GM12878 (cell line): ENCODE data around the gene PDE7B. TPM values are rescaled to one million over a fixed set of nuclear protein-coding genes. Genes with fewer than 3 reads are reported as not detected.

Experiments
- ATAC-seq: fragments of 200-7000 bp; cut with Tn5 transposase; 3 replicates; pipeline ENCODE4 v1.9.1; 2020; ENCODE audit warnings: mild to moderate bottlenecking, moderate library complexity
- BruUV-seq: library from RNA; stranded (reverse); fragments of 400-500 nt; replicated peaks from 2 replicates; lab custom pipeline; 2021; lab: Mats Ljungman, UMichigan
- CTCF ChIA-PET: fragments of 300-600 bp; sonication (Branson Sonifier 250); formaldehyde crosslinking; extraction: SDS; loops from one replicate; lab custom pipeline; 2021; ENCODE audit warnings: inconsistent platforms; lab: Yijun Ruan, JAX
- POLR2A ChIA-PET: fragments of 350-600 bp; formaldehyde crosslinking; extraction: SDS; loops from one replicate; lab custom pipeline; 2021; ENCODE audit warnings: inconsistent platforms; lab: Charles Lee
- RAD21 ChIA-PET: fragments of 300-600 bp; sonication (Branson Sonifier 250); formaldehyde crosslinking; loops from one replicate; lab custom pipeline; 2023; ENCODE audit warnings: antibody characterized with exemption; ENCODE audit not compliant: unreplicated experiment; lab: Charles Lee
- SMC1A ChIA-PET: fragments of 300-600 bp; sonication (Branson Sonifier 250); formaldehyde crosslinking; loops from one replicate; lab custom pipeline; 2023; ENCODE audit not compliant: unreplicated experiment, uncharacterized antibody; lab: Charles Lee
- DNase-seq: peaks from one replicate; pipeline ENCODE4 v3.0.0-alpha.2; 2011; ENCODE audit warnings: low read depth, low spot score
- FAIRE-seq: peaks from 3 replicates; lab custom pipeline; 2011; peaks lifted over from hg19 to GRCh38; lab: Jason Lieb, UNC
- H2AFZ ChIP-seq: 2 replicates; pipeline ENCODE4 v1.6.0; 2011; ENCODE audit warnings: low read depth, low read length, control low read depth; ENCODE audit not compliant: control insufficient read depth
- H3K27ac ChIP-seq: 2 replicates; pipeline ENCODE4 v1.5.1; 2011; ENCODE audit warnings: control low read depth; ENCODE audit not compliant: control insufficient read depth, insufficient read depth
- H3K27me3 ChIP-seq, 2 experiments: replicated peaks in 1 of 2; 2 replicates each; pipeline versions ENCODE4 v1.6.0 to v1.6.1; 2011; ENCODE audit warnings: low read length in 1 of 2; ENCODE audit not compliant: control insufficient read depth in 2 of 2, insufficient read depth in 2 of 2
- H3K36me3 ChIP-seq, 2 experiments: 2 replicates each; pipeline ENCODE4 v1.5.1; 2011; ENCODE audit warnings: low read length in 1 of 2; ENCODE audit not compliant: control insufficient read depth in 2 of 2, insufficient read depth in 2 of 2
- H3K4me1 ChIP-seq: 2 replicates; pipeline ENCODE4 v1.6.1; 2011; ENCODE audit warnings: mild to moderate bottlenecking, low read length, moderate library complexity, mixed read lengths; ENCODE audit not compliant: control insufficient read depth, insufficient read depth
- H3K4me2 ChIP-seq: 2 replicates; pipeline ENCODE4 v1.6.0; 2011; ENCODE audit warnings: control low read depth; ENCODE audit not compliant: control insufficient read depth, insufficient read depth
- H3K4me3 ChIP-seq: fragments of 200-600 bp; sonication (generic); 2 replicates; pipeline ENCODE4 v1.5.1; 2016
- H3K79me2 ChIP-seq: 2 replicates; pipeline ENCODE4 v1.6.0; 2011; ENCODE audit warnings: low read length; ENCODE audit not compliant: control insufficient read depth, insufficient read depth
- H3K9ac ChIP-seq: 2 replicates; pipeline ENCODE4 v1.8.0; 2011; ENCODE audit warnings: low read length, control low read depth, mixed read lengths; ENCODE audit not compliant: control insufficient read depth, insufficient read depth
- H3K9me3 ChIP-seq: replicated peaks from 3 replicates; pipeline ENCODE4 v1.5.1; 2011; ENCODE audit warnings: mild to moderate bottlenecking, low read length; ENCODE audit not compliant: control insufficient read depth, insufficient read depth
- H4K20me1 ChIP-seq: 2 replicates; pipeline ENCODE4 v1.6.0; 2011; ENCODE audit not compliant: control insufficient read depth, insufficient read depth
- ATF2 ChIP-seq: IDR thresholded peaks from 2 replicates; pipeline ENCODE4 v1.6.1; 2012; ENCODE audit warnings: low read length, inconsistent platforms
- MTA2 ChIP-seq: fragments of 450-650 bp; IDR thresholded peaks from 2 replicates; pipeline ENCODE4 v1.6.1; 2016; ENCODE audit warnings: low read depth, mild to moderate bottlenecking, moderate library complexity
- MYB ChIP-seq: fragments of 150-350 bp; IDR thresholded peaks from 2 replicates; pipeline ENCODE4 v1.6.1; 2014; ENCODE audit warnings: mild to moderate bottlenecking, low read depth, low read length, borderline replicate concordance
- NR2C2 ChIP-seq: IDR thresholded peaks from 2 replicates; pipeline ENCODE4 v1.6.1; 2011; ENCODE audit warnings: borderline replicate concordance, low read depth; ENCODE audit not compliant: control insufficient read depth, insufficient read length
- SKIL ChIP-seq: fragments of 450-650 bp; IDR thresholded peaks from 2 replicates; pipeline ENCODE4 v1.6.1; 2017; ENCODE audit warnings: mild to moderate bottlenecking, low read depth, inconsistent platforms; ENCODE audit not compliant: poor library complexity, severe bottlenecking
- SMAD5 ChIP-seq: IDR thresholded peaks from 2 replicates; pipeline ENCODE4 v1.6.1; 2016; ENCODE audit warnings: antibody characterized with exemption, low read depth
- SMARCA5 ChIP-seq: fragments of 450-650 bp; IDR thresholded peaks from 2 replicates; pipeline ENCODE4 v1.6.1; 2017; ENCODE audit warnings: mild to moderate bottlenecking
- SUZ12 ChIP-seq: fragments of 200-600 bp; sonication (generic); IDR thresholded peaks from one replicate; pipeline ENCODE4 v1.6.1; 2018; ENCODE audit warnings: antibody characterized with exemption, mild to moderate bottlenecking; ENCODE audit not compliant: unreplicated experiment
- ZNF687 ChIP-seq: fragments of 450-650 bp; IDR thresholded peaks from 2 replicates; pipeline ENCODE4 v1.6.1; 2017; ENCODE audit warnings: mild to moderate bottlenecking, moderate library complexity
- WGBS: methylation state at CpG from one replicate; pipeline ENCODE4 v1.1.6; 2016; ENCODE audit warnings: low lambda C conversion rate; ENCODE audit not compliant: insufficient replicate concordance, insufficient coverage; ENCODE audit errors: missing lambda C conversion rate; 5-methylcytosine and 5-hydroxymethylcytosine counted together
- in situ Hi-C: fragments of 300-500 bp; cut with MboI; formaldehyde crosslinking; loops from 9 replicates; pipeline ENCODE4 v1.14.3; 2018; ENCODE audit warnings: mixed read lengths
- intact Hi-C: fragments of 100-400 bp; cut with micrococcal nuclease; formaldehyde crosslinking; loops from one replicate; pipeline ENCODE4 v1.14.2; 2022; ENCODE audit not compliant: unreplicated experiment
- polyA plus RNA-seq, 11 experiments: library from polyadenylated mRNA; depleted of rRNA in 4 of 11; unstranded in 6 of 11; stranded (reverse) in 5 of 11; fragments of >200 nt; fragmentation: Nextera tagmentation in 4 of 11; fragmentation: Illumina TruSeq in 1 of 11; extraction: Ambion mirVana in 4 of 11; extraction: Trizol in 1 of 11; gene quantifications; 1 replicate in 1 of 11; 2 replicates in 10 of 11; pipeline versions ENCODE4 v1.2.1 to v1.2.3, GENCODE V29; 2011 to 2016; ENCODE audit warnings: inconsistent platforms in 2 of 11, missing spikeins in 2 of 11, low read depth in 1 of 11
- total RNA-seq, 4 experiments: library from RNA; depleted of rRNA in 3 of 4; stranded (reverse); fragments of >200 nt in 3 of 4; fragmentation: Illumina TruSeq in 1 of 4; extraction: Trizol in 1 of 4; gene quantifications; 2 replicates each; pipeline versions ENCODE4 v1.2.1 to v1.2.3, GENCODE V29; 2013 to 2021

Gene PDE7B
- total and polyA plus RNA-seq, 10 of the 15 experiments (the other 5 are each of a cell fraction or from before 2014, with no cell fraction given) = not detected

GRCh38 chr6:135871296-135871695, 19.8 kb downstream of the PDE7B start:
- in situ Hi-C loops = no loop called here
- RAD21 ChIA-PET = no interaction called here
- no peak for FAIRE-seq

More at GRCh38 chr6:135871296-135871695, 19.8 kb downstream of the PDE7B start:
- BruUV-seq = no TSS peak
- CTCF ChIA-PET = no interaction called here
- intact Hi-C loops = no loop called here
- POLR2A ChIA-PET = no interaction called here
- Histone ChIP-seq H3K27ac (no peak overlapping the region), H3K4me1 (no peaks in the 10 kb centered on the region), H3K9me3 (no peaks in the 10 kb centered on the region), H3K9ac (no peak overlapping the region), H4K20me1 (no peaks in the 10 kb centered on the region), H3K4me3 (no peak overlapping the region), H3K36me3 (no peaks in the 10 kb centered on the region), H2AFZ (no peak overlapping the region)
- DNase-seq = no peak
- WGBS = 35% methylated on average over 1 of the region's 1 CpG
- TF ChIP-seq ATF2 = no peak
- no peak for TF ChIP-seq SKIL
- no peak for TF ChIP-seq SUZ12
- no peak for TF ChIP-seq NR2C2
- no peak for TF ChIP-seq MYB
- TF ChIP-seq ZNF687 = no peak
- TF ChIP-seq MTA2 = no peak
- TF ChIP-seq SMAD5 = no peak
- no peak for TF ChIP-seq SMARCA5
- TF ChIP-seq, all 136 proteins: peak for 0
- ATAC-seq = no peak
- no peaks in the 10 kb centered on the region for H3K79me2 ChIP-seq
- H3K27me3 ChIP-seq = no peaks in the 10 kb centered on the region
- H3K4me2 ChIP-seq = no peak overlapping the region
- SMC1A ChIA-PET = no interaction called here
